H1 (cell line): ENCODE measurements around the gene ACOT12. TPM values are rescaled to one million over a fixed set of nuclear protein-coding genes. Genes with fewer than 3 reads are reported as not detected.

ENCODE experiments used
- ATF2 ChIP-seq: IDR thresholded peaks from 2 replicates; pipeline ENCODE4 v1.6.1; 2012; ENCODE audit warnings: low read length, inconsistent platforms
- ATF3 ChIP-seq: IDR thresholded peaks from 2 replicates; pipeline ENCODE4 v1.6.1; 2011; ENCODE audit warnings: low read depth, mild to moderate bottlenecking, low read length; ENCODE audit not compliant: insufficient read depth
- MAFK ChIP-seq: IDR thresholded peaks from 2 replicates; pipeline ENCODE4 v1.6.1; 2012; ENCODE audit warnings: low read depth, mild to moderate bottlenecking, improper control_type of control experiment, low read length
- NRF1 ChIP-seq: IDR thresholded peaks from 2 replicates; pipeline ENCODE4 v1.6.1; 2011; ENCODE audit warnings: mild to moderate bottlenecking, low read depth, low read length, improper control_type of control experiment
- RAD21 ChIP-seq, 2 experiments: IDR thresholded peaks in 1 of 2; conservative IDR thresholded peaks in 1 of 2; 2 replicates each; pipeline ENCODE4 v1.6.1; 2011; ENCODE audit warnings: low read depth in 2 of 2, low read length in 2 of 2, improper control_type of control experiment in 1 of 2, inconsistent platforms in 1 of 2, mild to moderate bottlenecking in 1 of 2, moderate library complexity in 1 of 2
- RXRA ChIP-seq: IDR thresholded peaks from 2 replicates; pipeline ENCODE4 v1.6.1; 2011; ENCODE audit warnings: low read depth, mild to moderate bottlenecking, low read length, moderate library complexity; ENCODE audit not compliant: insufficient read depth
- SUZ12 ChIP-seq: fragments of 200-600 bp; sonication (generic); IDR thresholded peaks from 2 replicates; pipeline ENCODE4 v1.6.1; 2012; ENCODE audit warnings: mild to moderate bottlenecking, inconsistent platforms, low read length, moderate library complexity, mixed read lengths
- polyA plus RNA-seq, 7 experiments: library from polyadenylated mRNA; depleted of rRNA in 3 of 7; stranded (reverse) in 5 of 7; unstranded in 2 of 7; fragments of >200 nt in 5 of 7; fragments of 200-250 nt in 2 of 7; gene quantifications; 1 replicate in 5 of 7; 2 replicates in 1 of 7; 4 replicates in 1 of 7; pipeline versions ENCODE4 v1.2.1 to v1.2.3, GENCODE V29; 2011 to 2013; ENCODE audit warnings: missing spikeins in 2 of 7, mixed read lengths in 2 of 7
- total RNA-seq: library from RNA; stranded (reverse); fragmentation: NEBNext Ultra II Directional; extraction: Animal tissue kit (Norgen Biotek cat#: 25700); gene quantifications from 2 replicates; pipeline ENCODE4 v1.2.1, GENCODE V29; 2021
- TF ChIP-seq, protein P1 (sequence below): IDR thresholded peaks from 2 replicates; pipeline ENCODE4 v1.6.1; 2012; ENCODE audit warnings: inconsistent platforms

ACOT12 gene
- total and polyA plus RNA-seq, 2 of the 8 experiments (the other 6 are each of a cell fraction or from before 2014, with no cell fraction given) = 0.29 TPM; not detected in 1

DNA sequence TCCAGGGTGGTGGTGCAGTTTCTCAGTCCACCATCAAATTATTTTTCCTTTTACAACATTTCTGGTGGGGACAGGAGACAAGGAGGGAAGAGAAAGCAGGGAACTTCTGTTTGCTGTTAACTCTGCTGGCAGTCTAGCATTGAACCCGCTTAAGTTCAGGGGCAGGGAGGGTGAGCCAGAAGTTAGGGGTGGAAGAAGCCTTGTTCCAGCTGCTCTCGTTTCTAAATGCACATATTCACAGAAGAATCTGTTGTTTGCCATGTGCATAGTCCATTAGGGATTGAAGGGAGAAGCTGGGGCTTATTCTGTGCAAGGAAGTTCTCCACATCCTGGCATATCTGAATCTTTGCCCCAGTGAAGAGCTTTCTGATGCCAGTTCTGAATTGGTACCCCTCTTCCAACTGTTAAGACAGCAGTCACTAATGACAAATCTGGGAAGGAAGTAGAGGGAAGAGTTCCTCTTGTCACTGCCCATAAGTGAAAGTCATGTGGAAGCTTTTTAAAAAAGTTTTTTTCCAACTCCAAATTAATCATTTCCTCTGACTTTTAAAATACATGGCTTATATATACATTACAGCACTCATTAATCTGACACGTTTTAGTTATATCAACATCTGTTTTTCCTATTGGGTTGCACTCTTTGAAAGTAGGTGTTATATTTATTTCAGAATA is 32.6 kb upstream of the ACOT12 start (continued):
- TF ChIP-seq RAD21 (IDR thresholded peaks at IDR 0.05 in 1 of 2, conservative IDR thresholded peaks at IDR 0.05 in 1 of 2; ENCODE audit: low read depth in 2 of 2, low read length in 2 of 2) (no peak), ATF2 (no peak), SUZ12 (no peak), MAFK (no peak), ATF3 (no peak), RXRA (no peak), NRF1 (no peak)
- TF ChIP-seq, protein P1, sequence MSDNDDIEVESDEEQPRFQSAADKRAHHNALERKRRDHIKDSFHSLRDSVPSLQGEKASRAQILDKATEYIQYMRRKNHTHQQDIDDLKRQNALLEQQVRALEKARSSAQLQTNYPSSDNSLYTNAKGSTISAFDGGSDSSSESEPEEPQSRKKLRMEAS = no peak
